Spinal cord (tissue), 10 donors: Measurements from ENCODE around the gene PPP1R9A. TPM values are rescaled to one million over a fixed set of nuclear protein-coding genes. Genes with fewer than 3 reads are reported as not detected.
A peak's percentile ranks its signal among the peaks of the same experiment; 100 is the strongest.

Experiments
- DNase-seq, 6 donors: peaks; one replicate each; pipeline versions ENCODE4 v3.0.0 to v3.0.0-alpha.2; 2013 to 2015; ENCODE audit warnings: low spot score in 6 of 6, low read depth in 4 of 6
- H3K27ac ChIP-seq: one replicate; pipeline ENCODE4 v1.5.1; 2013; ENCODE audit warnings: low read depth, low read length, control low read depth
- H3K27me3 ChIP-seq: one replicate; pipeline ENCODE4 v1.6.1; 2013; ENCODE audit warnings: low read length; ENCODE audit not compliant: control insufficient read depth, insufficient read depth
- H3K36me3 ChIP-seq: one replicate; pipeline ENCODE4 v1.6.1; 2013; ENCODE audit warnings: low read length; ENCODE audit not compliant: control insufficient read depth, insufficient read depth
- H3K4me1 ChIP-seq: one replicate; pipeline ENCODE4 v1.6.1; 2013; ENCODE audit warnings: low read length; ENCODE audit not compliant: control insufficient read depth, insufficient read depth
- H3K4me3 ChIP-seq: one replicate; pipeline ENCODE4 v1.5.1; 2013; ENCODE audit warnings: low read depth, low read length, control low read depth
- H3K9me3 ChIP-seq: one replicate; pipeline ENCODE4 v1.6.1; 2013; ENCODE audit warnings: low read length; ENCODE audit not compliant: control insufficient read depth, insufficient read depth
- WGBS: methylation state at CpG from one replicate; pipeline ENCODE4 v1.1.5; 2013; ENCODE audit warnings: missing lambda C conversion rate; ENCODE audit not compliant: insufficient coverage; 5-methylcytosine and 5-hydroxymethylcytosine counted together
- polyA plus RNA-seq, 2 donors: library from polyadenylated mRNA; unstranded; fragments of 120-200 nt; gene quantifications; one replicate each; pipeline ENCODE4 v1.2.1, GENCODE V29; 2013; ENCODE audit not compliant: insufficient read length in 2 of 2
- total RNA-seq, 2 donors: library from RNA; depleted of rRNA in 1 of 2; stranded (reverse); fragments of 120-200 nt in 1 of 2; fragments of >200 nt in 1 of 2; gene quantifications; one replicate each; pipeline versions ENCODE4 v1.2.3 to v1.2.4, GENCODE V29; 2013 to 2014
- donor health status: healthy.

PPP1R9A gene
- total and polyA plus RNA-seq, 4 donors = 23.4 to 69.9 (median 38.0) TPM

- no peaks in the 10 kb centered on the region for H3K27me3 ChIP-seq
- H3K4me3 ChIP-seq = no peak overlapping the region
- peaks cover 4% of the 10 kb centered on the region for H3K4me1 ChIP-seq
- H3K9me3 ChIP-seq = no peaks in the 10 kb centered on the region
- no peaks in the 10 kb centered on the region for H3K36me3 ChIP-seq
- no peak overlapping the region for H3K27ac ChIP-seq
- peak in 1 of 6 donors; percentile 19 for DNase-seq
- 85% methylated on average over 4 of the region's 7 CpGs for WGBS
Measured at GRCh38 chr7:95304990-95305389, 397.6 kb downstream of the PPP1R9A start.

- no CpG with 5 or more reads among the region's 2 CpGs for WGBS
- Histone ChIP-seq H3K4me3 (no peak overlapping the region), H3K27ac (no peak overlapping the region), H3K36me3 (no peaks in the 10 kb centered on the region), H3K9me3 (no peaks in the 10 kb centered on the region), H3K4me1 (peaks cover 4% of the 10 kb centered on the region), H3K27me3 (no peaks in the 10 kb centered on the region)
- no peak for DNase-seq
Measured at GRCh38 chr7:95309951-95310350, 402.6 kb downstream of the PPP1R9A start.

- no CpG with 5 or more reads among the region's 2 CpGs for WGBS
- DNase-seq = no peak
- Histone ChIP-seq H3K9me3 (no peaks in the 10 kb centered on the region), H3K27ac (no peak overlapping the region), H3K4me3 (no peak overlapping the region), H3K27me3 (no peaks in the 10 kb centered on the region), H3K36me3 (no peaks in the 10 kb centered on the region), H3K4me1 (peaks cover 4% of the 10 kb centered on the region)
Measured at GRCh38 chr7:95311389-95311788, 404.0 kb downstream of the PPP1R9A start.

DNA sequence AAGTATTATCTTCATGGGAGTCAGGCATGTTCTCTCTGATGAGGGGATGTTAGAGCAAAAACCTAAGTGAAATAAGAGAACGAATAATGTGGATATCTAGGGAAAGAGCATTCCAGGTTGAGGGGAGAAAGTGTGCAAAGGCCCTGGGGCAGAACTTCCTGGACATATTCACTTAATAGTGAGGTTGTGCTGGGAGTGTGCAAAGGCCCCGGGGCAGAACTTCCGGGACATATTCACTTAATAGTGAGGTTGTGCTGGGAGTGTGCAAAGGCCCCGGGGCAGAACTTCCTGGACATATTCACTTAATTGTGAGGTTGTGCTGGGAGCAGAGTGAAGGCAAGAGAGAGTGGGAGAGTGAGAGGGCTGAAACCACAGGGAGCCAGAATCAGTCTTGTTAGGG, 405.2 kb downstream of the PPP1R9A start:
- 100% methylated on average over 4 of the region's 4 CpGs for WGBS
- H3K4me1 ChIP-seq = peaks cover 4% of the 10 kb centered on the region
- DNase-seq = no peak
- no peaks in the 10 kb centered on the region for H3K9me3 ChIP-seq
- no peak overlapping the region for H3K27ac ChIP-seq
- no peaks in the 10 kb centered on the region for H3K27me3 ChIP-seq
- no peaks in the 10 kb centered on the region for H3K36me3 ChIP-seq
- H3K4me3 ChIP-seq = no peak overlapping the region

DNA sequence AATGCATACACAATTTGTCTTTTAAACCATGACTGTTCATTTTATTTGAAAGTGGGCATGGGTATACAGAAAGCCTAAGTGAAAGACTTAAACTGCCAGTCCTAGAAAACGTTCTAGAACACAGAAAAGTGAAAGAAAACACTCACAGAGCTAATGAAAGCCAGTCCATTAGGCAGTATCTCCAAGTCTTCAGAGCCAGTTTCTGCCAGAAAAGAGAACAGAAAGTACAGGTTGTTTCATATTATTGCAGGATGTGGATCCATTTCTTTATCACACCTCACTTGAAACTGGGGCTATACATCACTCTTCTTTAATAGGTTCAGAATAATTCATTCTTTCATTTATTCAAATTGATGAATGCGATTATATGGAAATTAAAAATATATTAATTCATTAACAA, 409.2 kb downstream of the PPP1R9A start:
- Histone ChIP-seq H3K36me3 (no peaks in the 10 kb centered on the region), H3K4me3 (no peak overlapping the region), H3K4me1 (no peaks in the 10 kb centered on the region), H3K27ac (no peak overlapping the region), H3K9me3 (no peaks in the 10 kb centered on the region), H3K27me3 (no peaks in the 10 kb centered on the region)
- DNase-seq = no peak
- WGBS = 100% methylated on average over 1 of the region's 2 CpGs

DNA sequence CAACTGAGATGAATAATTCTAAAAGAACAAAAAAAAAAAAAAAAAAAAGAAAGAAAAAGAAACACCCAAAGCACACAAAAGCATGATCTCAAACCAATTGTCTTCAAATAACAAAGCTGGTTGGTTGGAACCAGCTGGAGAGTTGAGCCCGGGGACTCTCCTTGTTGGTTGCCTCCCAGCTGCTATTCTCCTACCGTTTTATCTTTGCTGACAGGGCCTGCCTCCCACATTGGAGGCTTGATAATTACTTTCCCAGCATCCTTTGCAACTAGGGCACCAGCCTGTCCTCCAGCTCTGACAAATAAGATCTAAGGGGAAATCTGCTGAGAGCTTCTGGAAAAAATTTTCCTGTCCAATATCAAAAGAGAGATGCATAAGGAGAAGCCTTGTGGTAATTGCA, 410.2 kb downstream of the PPP1R9A start:
- peak in 1 of 6 donors; percentile 22 for DNase-seq
- no peaks in the 10 kb centered on the region for H3K36me3 ChIP-seq
- H3K4me1 ChIP-seq = no peaks in the 10 kb centered on the region
- no peak overlapping the region for H3K27ac ChIP-seq
- WGBS = 17% methylated on average over 2 of the region's 2 CpGs
- H3K4me3 ChIP-seq = no peak overlapping the region
- no peaks in the 10 kb centered on the region for H3K9me3 ChIP-seq
- no peaks in the 10 kb centered on the region for H3K27me3 ChIP-seq

GRCh38 chr7:95317966-95318365, 410.6 kb downstream of the PPP1R9A start:
- Histone ChIP-seq H3K27me3 (no peaks in the 10 kb centered on the region), H3K36me3 (no peaks in the 10 kb centered on the region), H3K9me3 (no peaks in the 10 kb centered on the region), H3K4me3 (no peak overlapping the region), H3K4me1 (no peaks in the 10 kb centered on the region), H3K27ac (no peak overlapping the region)
- WGBS = no CpG with 5 or more reads among the region's 3 CpGs
- no peak for DNase-seq

GRCh38 chr7:95318501-95319100, 411.2 kb downstream of the PPP1R9A start:
- Histone ChIP-seq H3K9me3 (no peaks in the 10 kb centered on the region), H3K4me1 (no peaks in the 10 kb centered on the region), H3K4me3 (no peak overlapping the region), H3K27ac (no peak overlapping the region), H3K27me3 (no peaks in the 10 kb centered on the region), H3K36me3 (no peaks in the 10 kb centered on the region)
- DNase-seq = peak in 1 of 6 donors; percentile 67
- 100% methylated on average over 1 of the region's 8 CpGs for WGBS

DNA sequence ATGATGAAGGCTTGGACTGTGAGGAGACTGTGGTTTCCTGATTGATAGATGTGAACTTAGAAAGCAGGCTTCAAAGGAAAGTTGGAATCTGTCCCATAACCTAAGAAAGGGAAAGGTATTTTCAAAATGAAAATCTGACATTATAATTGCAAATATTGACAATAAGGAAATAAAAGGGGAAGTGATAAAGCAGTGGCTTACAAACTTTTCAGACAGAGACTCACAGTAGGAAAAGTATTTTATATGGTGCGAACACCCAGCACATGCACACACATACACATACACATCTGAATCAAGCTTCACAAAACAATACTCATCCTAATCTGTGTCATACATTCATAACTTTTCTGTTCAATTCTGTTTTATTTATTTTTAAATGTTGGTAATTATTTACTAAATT, 412.2 kb downstream of the PPP1R9A start:
- H3K4me1 ChIP-seq = no peaks in the 10 kb centered on the region
- no peak overlapping the region for H3K4me3 ChIP-seq
- H3K9me3 ChIP-seq = no peaks in the 10 kb centered on the region
- no CpG with 5 or more reads among the region's 1 CpG for WGBS
- H3K27ac ChIP-seq = no peak overlapping the region
- H3K27me3 ChIP-seq = no peaks in the 10 kb centered on the region
- no peaks in the 10 kb centered on the region for H3K36me3 ChIP-seq
- DNase-seq = no peak

GRCh38 chr7:95320651-95321050, 413.3 kb downstream of the PPP1R9A start:
- H3K27me3 ChIP-seq = peaks cover 2% of the 10 kb centered on the region
- WGBS = 100% methylated on average over 1 of the region's 1 CpG
- no peaks in the 10 kb centered on the region for H3K36me3 ChIP-seq
- H3K27ac ChIP-seq = no peak overlapping the region
- H3K4me1 ChIP-seq = no peaks in the 10 kb centered on the region
- no peak for DNase-seq
- H3K9me3 ChIP-seq = no peaks in the 10 kb centered on the region
- no peak overlapping the region for H3K4me3 ChIP-seq
